ENCODE data around the gene MRPL44.

The MRPL44 gene

GRCh38 chr2:223994562-223995162 is 37.4 kb downstream of the MRPL44 start:
- TF ChIP-seq POLR2AphosphoS5 (IDR thresholded peaks at IDR 0.05; ENCODE audit: low read depth, low read length) (no peak), SIN3A (IDR thresholded peaks at IDR 0.05; ENCODE audit: borderline replicate concordance, insufficient read depth, low read length) (no peak), TAF1 (IDR thresholded peaks at IDR 0.05; ENCODE audit: borderline replicate concordance, insufficient read depth, low read length) (no peak), FOXP2 (optimal IDR thresholded peaks at IDR 0.05; ENCODE audit: borderline replicate concordance, extremely low read depth, extremely low read length, insufficient read depth) (no peak)
- TF ChIP-seq, protein P1, sequence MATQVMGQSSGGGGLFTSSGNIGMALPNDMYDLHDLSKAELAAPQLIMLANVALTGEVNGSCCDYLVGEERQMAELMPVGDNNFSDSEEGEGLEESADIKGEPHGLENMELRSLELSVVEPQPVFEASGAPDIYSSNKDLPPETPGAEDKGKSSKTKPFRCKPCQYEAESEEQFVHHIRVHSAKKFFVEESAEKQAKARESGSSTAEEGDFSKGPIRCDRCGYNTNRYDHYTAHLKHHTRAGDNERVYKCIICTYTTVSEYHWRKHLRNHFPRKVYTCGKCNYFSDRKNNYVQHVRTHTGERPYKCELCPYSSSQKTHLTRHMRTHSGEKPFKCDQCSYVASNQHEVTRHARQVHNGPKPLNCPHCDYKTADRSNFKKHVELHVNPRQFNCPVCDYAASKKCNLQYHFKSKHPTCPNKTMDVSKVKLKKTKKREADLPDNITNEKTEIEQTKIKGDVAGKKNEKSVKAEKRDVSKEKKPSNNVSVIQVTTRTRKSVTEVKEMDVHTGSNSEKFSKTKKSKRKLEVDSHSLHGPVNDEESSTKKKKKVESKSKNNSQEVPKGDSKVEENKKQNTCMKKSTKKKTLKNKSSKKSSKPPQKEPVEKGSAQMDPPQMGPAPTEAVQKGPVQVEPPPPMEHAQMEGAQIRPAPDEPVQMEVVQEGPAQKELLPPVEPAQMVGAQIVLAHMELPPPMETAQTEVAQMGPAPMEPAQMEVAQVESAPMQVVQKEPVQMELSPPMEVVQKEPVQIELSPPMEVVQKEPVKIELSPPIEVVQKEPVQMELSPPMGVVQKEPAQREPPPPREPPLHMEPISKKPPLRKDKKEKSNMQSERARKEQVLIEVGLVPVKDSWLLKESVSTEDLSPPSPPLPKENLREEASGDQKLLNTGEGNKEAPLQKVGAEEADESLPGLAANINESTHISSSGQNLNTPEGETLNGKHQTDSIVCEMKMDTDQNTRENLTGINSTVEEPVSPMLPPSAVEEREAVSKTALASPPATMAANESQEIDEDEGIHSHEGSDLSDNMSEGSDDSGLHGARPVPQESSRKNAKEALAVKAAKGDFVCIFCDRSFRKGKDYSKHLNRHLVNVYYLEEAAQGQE (IDR thresholded peaks at IDR 0.05; ENCODE audit: insufficient read depth in 1 of 2, low read depth in 2 of 2, low read length in 2 of 2) = no peak

DNA sequence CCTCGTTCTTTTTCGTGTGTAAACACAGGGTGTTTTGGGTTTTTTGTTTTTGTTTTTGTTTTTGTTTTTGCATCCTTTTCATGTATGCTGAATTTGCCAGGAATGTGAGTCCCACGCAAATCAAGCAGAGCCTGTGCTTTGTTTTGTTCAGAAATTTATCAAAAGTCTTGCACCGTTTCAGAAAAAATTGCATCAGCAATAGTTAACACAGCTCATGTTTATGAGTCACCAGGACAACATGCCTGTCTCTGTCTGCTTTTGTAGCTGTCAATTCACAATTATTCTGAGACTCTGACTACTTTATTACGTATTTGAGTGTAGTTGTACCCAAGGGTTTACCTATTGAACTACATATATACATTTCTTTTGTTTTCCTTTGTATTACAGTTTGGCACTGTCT is 38.3 kb downstream of the MRPL44 start:
- TF ChIP-seq POLR2AphosphoS5 (IDR thresholded peaks at IDR 0.05; ENCODE audit: low read depth, low read length) (no peak), SIN3A (IDR thresholded peaks at IDR 0.05; ENCODE audit: borderline replicate concordance, insufficient read depth, low read length) (no peak), TAF1 (IDR thresholded peaks at IDR 0.05; ENCODE audit: borderline replicate concordance, insufficient read depth, low read length) (no peak), FOXP2 (optimal IDR thresholded peaks at IDR 0.05; ENCODE audit: borderline replicate concordance, extremely low read depth, extremely low read length, insufficient read depth) (no peak)
- TF ChIP-seq, protein P1 (IDR thresholded peaks at IDR 0.05; ENCODE audit: insufficient read depth in 1 of 2, low read depth in 2 of 2, low read length in 2 of 2) = no peak

DNA sequence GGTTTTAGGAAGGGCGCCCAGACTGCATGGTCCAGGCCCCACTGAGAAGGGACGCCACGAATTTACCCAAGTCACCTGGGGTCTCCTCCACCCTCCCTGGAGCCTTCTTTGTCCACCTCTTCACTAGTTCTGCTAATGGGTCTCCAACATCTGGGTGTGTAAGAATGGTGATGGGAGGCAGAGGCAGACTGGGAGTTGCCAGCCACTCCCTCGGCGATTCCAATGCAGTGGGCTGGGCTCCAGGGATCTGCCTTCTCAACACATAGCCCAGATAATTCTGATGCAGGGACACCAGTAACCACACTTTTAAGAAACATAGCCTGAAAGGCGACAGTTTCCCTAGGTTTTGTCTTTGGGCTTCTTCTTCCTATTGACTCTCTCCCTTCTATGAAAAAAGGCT is 39.1 kb downstream of the MRPL44 start:
- TF ChIP-seq TAF1 (IDR thresholded peaks at IDR 0.05; ENCODE audit: borderline replicate concordance, insufficient read depth, low read length) = no peak
- no peak for TF ChIP-seq SIN3A (IDR thresholded peaks at IDR 0.05; ENCODE audit: borderline replicate concordance, insufficient read depth, low read length)
- TF ChIP-seq POLR2AphosphoS5 (IDR thresholded peaks at IDR 0.05; ENCODE audit: low read depth, low read length) = no peak

GRCh38 chr2:223997938-223998337 is 40.7 kb downstream of the MRPL44 start:
- TF ChIP-seq, protein P1 (IDR thresholded peaks at IDR 0.05; ENCODE audit: insufficient read depth in 1 of 2, low read depth in 2 of 2, low read length in 2 of 2) = no peak
- TF ChIP-seq POLR2AphosphoS5 (IDR thresholded peaks at IDR 0.05; ENCODE audit: low read depth, low read length) (no peak), FOXP2 (optimal IDR thresholded peaks at IDR 0.05; ENCODE audit: borderline replicate concordance, extremely low read depth, extremely low read length, insufficient read depth) (no peak), SIN3A (IDR thresholded peaks at IDR 0.05; ENCODE audit: borderline replicate concordance, insufficient read depth, low read length) (no peak), TAF1 (IDR thresholded peaks at IDR 0.05; ENCODE audit: borderline replicate concordance, insufficient read depth, low read length) (no peak)

DNA sequence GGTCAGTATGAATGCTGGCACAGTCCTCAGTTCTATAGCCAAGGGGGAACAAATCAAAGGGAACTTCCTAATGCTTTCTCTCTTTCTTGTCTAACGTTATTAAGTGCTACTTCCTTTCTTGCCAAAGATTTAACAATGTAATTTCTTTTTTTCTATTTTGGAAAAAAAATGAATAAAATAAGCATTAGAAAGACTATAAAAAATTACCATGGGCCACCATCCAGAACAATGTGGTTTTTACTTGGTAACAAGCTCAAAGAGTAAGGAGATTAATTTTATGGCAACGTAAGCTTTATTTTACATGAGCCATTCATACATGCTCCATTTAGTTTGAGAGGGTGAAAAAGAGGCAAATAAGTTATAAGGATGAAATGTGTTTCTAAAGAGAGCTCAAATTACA is 41.7 kb downstream of the MRPL44 start:
- TF ChIP-seq FOXP2 (optimal IDR thresholded peaks at IDR 0.05; ENCODE audit: borderline replicate concordance, extremely low read depth, extremely low read length, insufficient read depth) (no peak), POLR2AphosphoS5 (IDR thresholded peaks at IDR 0.05; ENCODE audit: low read depth, low read length) (no peak), TAF1 (IDR thresholded peaks at IDR 0.05; ENCODE audit: borderline replicate concordance, insufficient read depth, low read length) (no peak), SIN3A (IDR thresholded peaks at IDR 0.05; ENCODE audit: borderline replicate concordance, insufficient read depth, low read length) (no peak)

- TF ChIP-seq FOXP2 (optimal IDR thresholded peaks at IDR 0.05; ENCODE audit: borderline replicate concordance, extremely low read depth, extremely low read length, insufficient read depth) = no peak
- TF ChIP-seq POLR2AphosphoS5 (IDR thresholded peaks at IDR 0.05; ENCODE audit: low read depth, low read length) = no peak
- TF ChIP-seq, protein P1 (IDR thresholded peaks at IDR 0.05; ENCODE audit: insufficient read depth in 1 of 2, low read depth in 2 of 2, low read length in 2 of 2) = no peak
- TF ChIP-seq SIN3A (IDR thresholded peaks at IDR 0.05; ENCODE audit: borderline replicate concordance, insufficient read depth, low read length) = no peak
- TF ChIP-seq TAF1 (IDR thresholded peaks at IDR 0.05; ENCODE audit: borderline replicate concordance, insufficient read depth, low read length) = no peak
Measured at GRCh38 chr2:223999862-224000261, 42.6 kb downstream of the MRPL44 start.
